Measurements from ENCODE around the gene TSC22D4. TPM values are rescaled to one million over a fixed set of nuclear protein-coding genes. Genes with fewer than 3 reads are reported as not detected.
A peak's percentile ranks its signal among the peaks of the same experiment; 100 is the strongest.

TSC22D4 gene
- total and polyA plus RNA-seq, 2 donors (not counting 3 experiments of a cell fraction or from before 2014, with no cell fraction given) = 40.1 to 84.4 TPM

- H2AFZ ChIP-seq (ENCODE audit: low read depth, low read length) = no peak overlapping the region
- no peaks in the 10 kb centered on the region for H3K9me1 ChIP-seq (replicated peaks; ENCODE audit: control insufficient read depth, extremely low read depth, insufficient read depth, low read length)
- H3K27ac ChIP-seq (ENCODE audit: insufficient read depth, low read depth, low read length) = no peak overlapping the region
- peaks cover 1% of the 10 kb centered on the region for H3K79me2 ChIP-seq (ENCODE audit: control insufficient read depth, insufficient read depth, low read length)
- peaks cover 12% of the 10 kb centered on the region for H3K4me1 ChIP-seq (ENCODE audit: control insufficient read depth, extremely low read depth, insufficient read depth, low read length)
- TF ChIP-seq CTCF (IDR thresholded peaks at IDR 0.05; ENCODE audit: extremely low read depth in 1 of 2, insufficient read depth in 1 of 2, low read depth in 1 of 2, low read length in 2 of 2) = peak; percentile 61 to 88
- TF ChIP-seq JUN (IDR thresholded peaks at IDR 0.05; ENCODE audit: borderline replicate concordance, insufficient read depth, insufficient read length, low read depth) = no peak
- TF ChIP-seq POLR2A (IDR thresholded peaks at IDR 0.05; ENCODE audit: low read depth, low read length) = no peak
- peak; percentile 72 for TF ChIP-seq POLR2AphosphoS5 (IDR thresholded peaks at IDR 0.05; ENCODE audit: insufficient read depth, low read depth, low read length)
- no peak for TF ChIP-seq EZH2 (IDR thresholded peaks at IDR 0.05; ENCODE audit: borderline replicate concordance, low read depth, low read length, severe bottlenecking)
- TF ChIP-seq MYC (IDR thresholded peaks at IDR 0.05; ENCODE audit: low read depth, low read length) = no peak
- peak; percentile 73 for DNase-seq (ENCODE audit: low read depth, low spot score)
- no peaks in the 10 kb centered on the region for H3K27me3 ChIP-seq (ENCODE audit: control insufficient read depth in 2 of 2, insufficient read depth in 2 of 2, low read length in 2 of 2)
- no peaks in the 10 kb centered on the region for H4K20me1 ChIP-seq (replicated peaks; ENCODE audit: control insufficient read depth, extremely low read depth, insufficient read depth, low read length)
- dilution Hi-C loops (cut with MboI; ENCODE audit: extremely low pct_ligation_motif_present, low sequenced_read_pairs) (no loop called here), intact Hi-C loops (cut with micrococcal nuclease) (loop anchor here (1.0 to 5.0 kb wide), 3 partner anchors 120 to 226 kb away; partner anchors contain the start of genes FBXO24, GIGYF1 and LRCH4)
- H3K4me3 ChIP-seq (replicated peaks in 1 of 3; ENCODE audit: insufficient read depth in 1 of 3, low read depth in 1 of 3, low read length in 3 of 3) = no peak overlapping the region
- no peak overlapping the region for H3K9ac ChIP-seq (replicated peaks; ENCODE audit: extremely low read depth, insufficient read depth, low read length)
- BruUV-seq (replicated peaks) = no TSS peak
- FAIRE-seq = peak; percentile 84
- POLR2A ChIA-PET = interaction anchor here (0.8 to 1.2 kb wide), 4 partner anchors 21 to 120 kb away, joined by 3 to 7 read pairs (median 4); partner anchors contain the start of genes FBXO24, LRCH4 and ZCWPW1
- peaks cover 0 to 15% of the 10 kb centered on the region in 2 experiments for H3K36me3 ChIP-seq (ENCODE audit: control insufficient read depth in 2 of 2, extremely low read depth in 1 of 2, insufficient read depth in 2 of 2, low read length in 2 of 2)
- CTCF ChIA-PET = interaction anchor here (0.9 to 3.9 kb wide), 21 partner anchors 11 to 260 kb away, joined by 3 to 53 read pairs (median 5); partner anchors contain the start of genes AGFG2, FBXO24 and TSC22D4
- H3K4me2 ChIP-seq (ENCODE audit: insufficient read depth, low read length) = no peak overlapping the region
- no peaks in the 10 kb centered on the region for H3K9me3 ChIP-seq (replicated peaks; ENCODE audit: control insufficient read depth, insufficient read depth, low read length)
Measured at GRCh38 chr7:100465702-100466311, 13.2 kb downstream of the TSC22D4 start.
